ENCODE data around the gene RABL6.
"Not testable (repeated sequence)": the region's sequence is repeated elsewhere in the genome, so short reads cannot be mapped to it uniquely, and the experiment has no call there.

The RABL6 gene, protein sequence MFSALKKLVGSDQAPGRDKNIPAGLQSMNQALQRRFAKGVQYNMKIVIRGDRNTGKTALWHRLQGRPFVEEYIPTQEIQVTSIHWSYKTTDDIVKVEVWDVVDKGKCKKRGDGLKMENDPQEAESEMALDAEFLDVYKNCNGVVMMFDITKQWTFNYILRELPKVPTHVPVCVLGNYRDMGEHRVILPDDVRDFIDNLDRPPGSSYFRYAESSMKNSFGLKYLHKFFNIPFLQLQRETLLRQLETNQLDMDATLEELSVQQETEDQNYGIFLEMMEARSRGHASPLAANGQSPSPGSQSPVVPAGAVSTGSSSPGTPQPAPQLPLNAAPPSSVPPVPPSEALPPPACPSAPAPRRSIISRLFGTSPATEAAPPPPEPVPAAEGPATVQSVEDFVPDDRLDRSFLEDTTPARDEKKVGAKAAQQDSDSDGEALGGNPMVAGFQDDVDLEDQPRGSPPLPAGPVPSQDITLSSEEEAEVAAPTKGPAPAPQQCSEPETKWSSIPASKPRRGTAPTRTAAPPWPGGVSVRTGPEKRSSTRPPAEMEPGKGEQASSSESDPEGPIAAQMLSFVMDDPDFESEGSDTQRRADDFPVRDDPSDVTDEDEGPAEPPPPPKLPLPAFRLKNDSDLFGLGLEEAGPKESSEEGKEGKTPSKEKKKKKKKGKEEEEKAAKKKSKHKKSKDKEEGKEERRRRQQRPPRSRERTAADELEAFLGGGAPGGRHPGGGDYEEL

DNA sequence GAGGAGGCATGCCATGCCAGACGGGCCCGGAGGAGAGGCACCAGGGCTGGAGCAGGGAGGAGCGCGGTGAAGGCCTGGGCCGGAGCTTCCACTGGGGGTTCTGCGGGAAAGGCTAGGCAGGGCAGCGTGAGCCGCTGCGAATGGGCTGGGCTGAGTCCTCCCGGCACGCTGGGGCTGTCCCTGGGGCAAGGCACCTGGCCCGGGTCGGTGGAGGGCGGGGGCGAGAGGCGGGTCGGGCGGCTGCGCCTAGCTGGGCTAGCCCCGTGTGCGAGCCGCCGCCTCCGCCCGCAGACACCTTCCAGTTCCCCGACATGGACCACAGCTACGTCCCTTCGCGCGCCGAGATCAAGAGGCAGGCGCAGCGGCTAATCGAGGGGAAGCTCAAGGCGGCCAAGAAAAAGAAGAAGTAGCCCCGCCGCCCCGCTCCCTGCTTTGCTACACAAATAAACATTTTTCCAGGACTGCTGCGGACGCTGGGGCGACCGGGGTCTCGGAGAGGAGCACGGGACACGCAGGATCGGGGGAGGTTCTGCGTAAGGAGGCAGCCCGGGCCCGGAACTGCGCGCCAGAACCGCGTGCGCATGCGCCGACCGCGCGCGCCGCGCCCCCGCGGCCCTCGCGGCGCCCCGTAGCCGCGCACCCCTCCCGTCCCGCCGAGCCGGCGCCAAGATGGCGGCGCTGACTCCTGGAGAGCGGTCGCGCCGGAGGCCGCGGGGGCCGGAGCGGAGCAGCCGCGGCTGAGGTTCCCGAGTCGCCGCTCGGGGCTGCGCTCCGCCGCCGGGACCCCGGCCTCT, at the start of gene RABL6:
TSS of gene RABL6 (plus strand) at position 668 of the 794 bp plus-strand sequence. CDS start 249 bp downstream, outside the sequence.
- Histone ChIP-seq H3K4me1 (peaks cover 0 to 52% (median 26%) of the 10 kb centered on the region in 4 donors), H3K36me3 (peaks cover 0 to 16% (median 0%) of the 10 kb centered on the region in 3 donors), H3K9me3 (no peaks in the 10 kb centered on the region), H3K27ac (peak within 1 kb of the TSS; percentile 83 to 93), H3K4me3 (peak within 1 kb of the TSS; percentile 94 to 99), H3K27me3 (peaks cover 0 to 10% of the 10 kb centered on the region in 2 donors)
- peak; percentile 57 to 86 for DNase-seq
- TF ChIP-seq, protein P1, sequence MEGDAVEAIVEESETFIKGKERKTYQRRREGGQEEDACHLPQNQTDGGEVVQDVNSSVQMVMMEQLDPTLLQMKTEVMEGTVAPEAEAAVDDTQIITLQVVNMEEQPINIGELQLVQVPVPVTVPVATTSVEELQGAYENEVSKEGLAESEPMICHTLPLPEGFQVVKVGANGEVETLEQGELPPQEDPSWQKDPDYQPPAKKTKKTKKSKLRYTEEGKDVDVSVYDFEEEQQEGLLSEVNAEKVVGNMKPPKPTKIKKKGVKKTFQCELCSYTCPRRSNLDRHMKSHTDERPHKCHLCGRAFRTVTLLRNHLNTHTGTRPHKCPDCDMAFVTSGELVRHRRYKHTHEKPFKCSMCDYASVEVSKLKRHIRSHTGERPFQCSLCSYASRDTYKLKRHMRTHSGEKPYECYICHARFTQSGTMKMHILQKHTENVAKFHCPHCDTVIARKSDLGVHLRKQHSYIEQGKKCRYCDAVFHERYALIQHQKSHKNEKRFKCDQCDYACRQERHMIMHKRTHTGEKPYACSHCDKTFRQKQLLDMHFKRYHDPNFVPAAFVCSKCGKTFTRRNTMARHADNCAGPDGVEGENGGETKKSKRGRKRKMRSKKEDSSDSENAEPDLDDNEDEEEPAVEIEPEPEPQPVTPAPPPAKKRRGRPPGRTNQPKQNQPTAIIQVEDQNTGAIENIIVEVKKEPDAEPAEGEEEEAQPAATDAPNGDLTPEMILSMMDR (IDR thresholded peaks at IDR 0.05) = peak in 1 of 2 experiments; percentile 31
- intact Hi-C loops (cut with DNase I; ENCODE audit: low total_unique reads) = loop anchor here (5.0 kb wide), 1 partner anchor 35 kb away; the partner anchor contains the start of gene AJM1

DNA sequence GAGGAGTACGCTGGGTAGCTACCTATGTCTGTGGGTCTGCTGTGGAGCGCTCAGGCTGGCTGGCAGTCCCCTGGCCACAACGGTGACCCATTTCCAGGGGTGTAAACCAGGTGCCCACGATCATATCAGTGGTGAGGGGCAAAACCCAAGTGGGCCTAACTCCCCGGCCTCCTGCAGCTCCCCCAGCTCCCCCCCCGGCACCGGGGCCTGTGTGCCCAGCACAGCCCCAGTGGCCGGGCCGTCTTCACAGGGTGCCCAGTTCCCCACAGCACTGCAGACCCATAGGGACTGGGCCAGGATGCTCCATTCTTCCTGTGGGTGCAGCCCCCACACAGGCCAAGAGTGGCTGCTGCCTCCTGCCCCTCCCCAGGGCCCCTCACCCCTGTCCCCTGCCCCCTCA, 48.7 kb upstream of the RABL6 start:
- no peak for DNase-seq
- TF ChIP-seq, protein P1 (IDR thresholded peaks at IDR 0.05) = no peak
- Histone ChIP-seq H3K4me3 (no peak overlapping the region), H3K36me3 (no peaks in the 10 kb centered on the region), H3K9me3 (peaks cover 0 to 5% (median 0%) of the 10 kb centered on the region in 3 donors), H3K4me1 (peaks cover 0 to 10% (median 2%) of the 10 kb centered on the region in 4 donors), H3K27me3 (peaks cover 0 to 95% of the 10 kb centered on the region in 2 donors), H3K27ac (no peak overlapping the region)
- intact Hi-C loops (cut with DNase I; ENCODE audit: low total_unique reads) = no loop called here

DNA sequence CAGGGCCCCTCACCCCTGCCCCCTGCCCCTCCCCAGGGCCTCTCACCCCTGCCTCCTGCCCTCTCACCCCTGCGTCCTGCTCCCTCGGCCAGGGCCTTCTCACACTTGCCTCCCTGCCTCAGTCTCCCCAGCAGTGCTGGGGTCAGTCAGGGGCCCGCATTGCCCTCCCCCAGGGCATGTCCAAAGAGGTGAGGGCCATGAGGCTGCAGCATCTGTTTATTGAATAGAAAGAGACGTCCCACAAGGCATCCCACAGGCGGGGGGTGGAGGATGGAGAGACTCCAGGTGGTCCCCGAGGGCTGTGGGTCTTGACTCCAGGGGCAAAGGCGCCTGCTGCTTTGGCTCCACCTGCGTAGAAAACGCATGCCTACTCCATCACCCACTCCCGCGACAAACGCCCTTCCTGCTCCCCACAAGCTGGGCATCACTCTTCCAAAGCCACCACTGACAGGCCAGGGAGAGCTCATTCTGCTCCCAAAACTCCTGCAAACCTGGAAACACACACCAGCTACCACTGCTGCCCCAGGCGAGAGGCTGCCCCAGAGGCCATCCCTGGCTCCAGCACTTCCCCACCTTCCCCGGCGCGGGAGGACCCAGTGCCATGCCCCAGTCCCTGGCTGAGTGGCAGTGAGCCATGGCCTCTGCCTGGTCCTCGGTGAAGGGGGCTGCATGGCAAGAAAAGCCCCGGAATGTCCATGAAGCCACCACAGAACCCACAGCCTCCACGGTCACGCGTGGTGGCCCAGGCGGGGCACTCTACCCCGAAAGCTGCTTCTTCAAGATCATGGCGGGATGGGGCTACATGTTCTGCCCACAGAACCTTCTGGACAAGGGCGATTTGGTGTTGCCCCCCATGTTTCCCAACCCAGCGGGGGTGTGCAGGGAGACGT, 48.1 kb upstream of the RABL6 start:
- Histone ChIP-seq H3K27me3 (peaks cover 0 to 95% of the 10 kb centered on the region in 2 donors), H3K4me1 (peaks cover 0 to 10% (median 2%) of the 10 kb centered on the region in 4 donors), H3K27ac (no peak overlapping the region), H3K36me3 (no peaks in the 10 kb centered on the region), H3K4me3 (no peak overlapping the region), H3K9me3 (peaks cover 0 to 5% (median 0%) of the 10 kb centered on the region in 3 donors)
- TF ChIP-seq, protein P1 (IDR thresholded peaks at IDR 0.05) = no peak
- intact Hi-C loops (cut with DNase I; ENCODE audit: low total_unique reads) = no loop called here
- DNase-seq = no peak

DNA sequence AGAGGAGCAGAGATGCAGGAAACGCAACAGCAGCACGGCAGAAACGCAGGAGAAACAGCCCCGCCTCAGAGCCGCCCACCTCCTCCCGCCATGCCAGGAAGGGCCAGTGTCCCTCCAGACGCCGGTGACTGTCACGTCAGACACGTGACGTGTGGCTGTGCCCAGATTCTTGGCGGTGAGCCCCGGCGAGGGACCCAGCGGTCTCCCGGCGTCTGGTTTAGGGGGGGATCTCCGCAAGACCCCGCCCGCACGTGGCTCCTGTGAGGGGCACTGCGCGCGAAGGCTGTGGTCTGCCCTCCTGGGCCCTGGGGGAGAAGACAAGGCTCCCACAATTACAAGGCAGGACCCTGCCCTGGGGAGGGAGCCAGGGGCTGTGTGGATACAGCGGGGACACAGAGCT, 47.3 kb upstream of the RABL6 start:
- TF ChIP-seq, protein P1 (IDR thresholded peaks at IDR 0.05) = no peak
- intact Hi-C loops (cut with DNase I; ENCODE audit: low total_unique reads) = no loop called here
- peaks cover 0 to 10% (median 2%) of the 10 kb centered on the region in 4 donors for H3K4me1 ChIP-seq
- peaks cover 0 to 95% of the 10 kb centered on the region in 2 donors for H3K27me3 ChIP-seq
- H3K36me3 ChIP-seq = no peaks in the 10 kb centered on the region
- no peak overlapping the region for H3K27ac ChIP-seq
- no peak for DNase-seq
- peaks cover 0 to 5% (median 0%) of the 10 kb centered on the region in 3 donors for H3K9me3 ChIP-seq
- H3K4me3 ChIP-seq = no peak overlapping the region

DNA sequence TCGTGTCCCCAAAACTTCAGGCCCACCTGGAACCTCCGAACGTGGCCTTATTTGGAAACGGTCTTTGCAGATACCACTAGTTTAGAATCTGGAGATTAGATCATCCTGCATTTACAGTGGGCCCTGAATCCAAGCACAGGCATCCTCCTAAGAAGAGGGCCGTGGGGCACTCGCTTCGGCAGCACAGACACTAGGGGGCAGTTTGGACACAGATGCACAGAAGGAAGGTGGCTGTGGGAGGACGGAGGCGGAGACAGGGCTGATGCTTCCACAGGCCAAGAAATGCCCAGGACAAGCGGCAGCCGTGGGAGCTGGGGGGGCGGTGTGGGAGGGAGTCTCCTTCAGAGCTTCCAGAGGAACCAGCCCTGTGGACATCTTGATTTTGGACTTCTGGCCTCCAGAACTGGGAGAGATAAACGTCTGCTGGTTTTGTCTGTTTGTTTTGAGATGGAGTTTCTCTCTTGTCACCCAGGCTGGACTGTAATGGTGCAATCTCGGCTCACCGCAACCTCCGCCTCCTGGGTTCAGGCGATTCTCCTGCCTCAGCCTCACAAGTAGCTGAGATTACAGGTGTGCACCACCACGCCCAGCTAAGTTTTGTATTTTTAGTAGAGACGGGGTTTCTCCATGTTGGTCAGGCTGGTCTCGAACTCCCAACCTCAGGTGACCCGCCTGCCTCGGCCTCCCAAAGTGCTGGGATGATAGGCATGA, 46.8 kb upstream of the RABL6 start:
- DNase-seq, H3K27ac ChIP-seq: not testable (repeated sequence)

More for the DNA sequence above, 46.8 kb upstream of the RABL6 start:
- H3K27me3 ChIP-seq = peaks cover 0 to 91% of the 10 kb centered on the region in 2 donors
- intact Hi-C loops (cut with DNase I; ENCODE audit: low total_unique reads); H3K4me3 ChIP-seq; H3K9me3 ChIP-seq; H3K4me1 ChIP-seq; H3K36me3 ChIP-seq: not testable (repeated sequence)
